GM18868 (cell line): ENCODE data around the gene COL15A1.
A peak's percentile ranks its signal among the peaks of the same experiment; 100 is the strongest.
"Not testable (repeated sequence)": the region's sequence is repeated elsewhere in the genome, so short reads cannot be mapped to it uniquely, and the experiment has no call there.

Source experiments
- ATAC-seq: cut with Tn5 transposase; IDR thresholded peaks from one replicate; pipeline ENCODE4 v1.9.1; 2021; ENCODE audit warnings: mild to moderate bottlenecking, moderate library complexity; ENCODE audit not compliant: unreplicated experiment

COL15A1 gene

DNA sequence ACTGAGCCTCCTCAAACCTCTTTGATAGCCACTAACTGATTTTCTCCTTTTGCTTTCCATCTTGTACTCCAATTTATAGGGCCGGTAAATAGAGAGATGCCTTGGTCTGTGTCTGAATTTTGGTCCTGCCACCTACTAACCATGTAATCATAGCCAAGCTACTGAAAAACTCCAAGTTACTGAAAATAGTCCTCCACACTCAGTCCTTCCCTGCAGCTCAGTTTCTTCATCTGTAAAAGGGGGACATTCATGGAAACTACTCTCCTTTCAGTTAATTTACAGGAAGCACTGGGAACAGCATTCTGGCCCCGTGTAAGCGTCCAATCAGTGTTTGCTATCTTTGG is 131.2 kb downstream of the COL15A1 start:
- ATAC-seq: no peak

GRCh38 chr9:99075246-99075912 is 131.7 kb downstream of the COL15A1 start:
- no peak for ATAC-seq

GRCh38 chr9:99076030-99076429 is 132.3 kb downstream of the COL15A1 start:
- no peak for ATAC-seq

GRCh38 chr9:99076483-99077171 is 132.9 kb downstream of the COL15A1 start:
- peak; percentile 59 for ATAC-seq

DNA sequence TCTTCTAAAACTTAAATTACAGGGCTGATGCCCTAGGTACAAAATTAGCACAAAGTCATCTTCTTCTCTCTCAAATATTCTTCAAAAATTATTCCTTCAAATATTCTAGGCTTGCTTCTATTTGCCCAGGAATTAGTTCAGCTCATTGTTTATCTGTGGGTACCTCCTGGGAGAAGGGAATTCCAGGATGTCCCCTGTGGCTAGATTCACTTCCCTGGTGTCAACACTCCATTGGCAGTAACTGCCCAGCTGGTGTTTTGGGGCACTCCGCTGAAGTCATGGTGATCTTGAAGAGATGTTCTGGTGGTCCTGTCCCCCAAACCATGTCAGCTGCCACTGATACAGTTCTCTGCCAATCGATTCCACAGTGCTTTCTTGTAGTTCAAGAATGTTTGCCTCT is 135.0 kb downstream of the COL15A1 start:
- ATAC-seq: no peak

DNA sequence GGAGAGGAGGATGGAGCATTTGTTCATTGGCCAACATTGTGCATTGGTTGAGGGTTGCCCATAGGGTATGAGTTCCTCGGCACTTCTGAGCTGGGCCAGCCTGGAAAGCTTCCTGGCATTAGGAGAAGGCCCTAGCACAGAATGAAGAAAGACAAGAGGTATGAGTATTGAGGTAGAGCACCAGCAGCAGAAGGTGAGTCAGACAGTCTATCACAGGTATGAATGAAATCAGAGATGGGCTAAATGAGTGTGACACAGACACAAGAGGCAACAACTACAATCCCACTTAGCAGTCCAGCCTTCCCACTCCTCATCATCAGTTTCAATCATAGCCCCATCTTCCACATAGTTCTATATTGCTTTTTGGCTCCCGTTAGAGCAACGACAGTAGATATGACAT is 135.8 kb downstream of the COL15A1 start:
- no peak for ATAC-seq

DNA sequence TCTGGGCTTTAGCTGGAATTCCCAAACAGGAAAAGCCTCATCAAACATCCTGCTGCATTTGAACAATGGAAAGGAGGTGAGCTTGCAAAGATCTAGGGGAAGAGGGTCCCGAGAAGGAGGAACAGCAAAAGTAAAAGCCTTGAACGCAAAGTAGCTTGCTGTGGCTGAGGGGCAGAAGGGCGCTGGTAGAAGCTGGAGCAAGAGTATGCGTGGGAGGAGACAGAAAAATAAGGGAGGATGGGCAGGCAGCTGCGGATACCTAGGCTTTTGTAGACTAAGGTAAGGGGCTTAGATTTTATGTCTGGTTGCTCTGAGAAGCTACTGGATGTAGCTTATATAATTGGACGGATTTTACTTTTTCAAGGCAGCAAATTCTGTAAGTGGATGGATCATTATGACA is 139.3 kb downstream of the COL15A1 start:
- no peak for ATAC-seq

GRCh38 chr9:99085949-99086948 is 142.5 kb downstream of the COL15A1 start:
- ATAC-seq: no peak

GRCh38 chr9:99087462-99087861 is 143.8 kb downstream of the COL15A1 start:
- ATAC-seq: no peak

DNA sequence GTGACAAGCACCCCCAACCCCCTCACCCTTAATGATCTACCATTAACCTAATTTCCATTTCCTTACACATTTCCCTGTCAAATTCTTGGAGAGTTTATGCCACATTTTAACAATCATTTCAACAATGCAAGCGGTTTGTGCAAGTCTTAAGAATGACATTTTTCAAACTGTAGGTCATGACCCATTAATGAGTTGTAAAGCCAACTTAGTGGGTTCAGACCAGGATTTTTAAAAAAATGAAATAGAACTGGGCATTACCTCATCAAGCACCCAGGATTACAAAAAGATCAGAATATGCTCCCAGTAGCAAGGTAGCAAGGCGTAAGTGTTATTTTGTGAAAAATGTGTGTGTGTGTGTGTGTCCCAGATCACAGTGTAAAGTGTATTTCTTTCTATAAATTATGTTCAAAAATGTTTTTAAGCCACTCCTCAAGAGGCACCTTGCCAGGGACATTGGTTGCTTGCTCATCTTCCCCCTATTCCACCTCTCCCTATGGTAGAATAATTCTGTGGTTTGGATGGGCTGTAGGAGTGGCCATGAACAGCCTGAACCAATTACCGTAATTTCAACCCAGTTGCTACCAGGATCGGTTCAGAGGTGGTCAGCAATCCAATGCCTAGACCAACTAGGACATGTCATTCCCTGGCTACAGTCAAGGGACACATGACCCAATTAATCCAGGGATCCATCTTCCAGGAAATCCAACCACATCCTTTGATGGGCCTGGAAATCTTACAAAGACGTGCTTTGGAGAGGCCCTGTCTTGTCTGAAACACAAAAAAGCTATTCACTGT is 146.8 kb downstream of the COL15A1 start:
- no peak for ATAC-seq

GRCh38 chr9:99092643-99093491 is 149.2 kb downstream of the COL15A1 start:
- ATAC-seq: no peak

- ATAC-seq: no peak
These were observed 149.7 kb downstream of the COL15A1 start for GRCh38 chr9:99093492-99093791.

DNA sequence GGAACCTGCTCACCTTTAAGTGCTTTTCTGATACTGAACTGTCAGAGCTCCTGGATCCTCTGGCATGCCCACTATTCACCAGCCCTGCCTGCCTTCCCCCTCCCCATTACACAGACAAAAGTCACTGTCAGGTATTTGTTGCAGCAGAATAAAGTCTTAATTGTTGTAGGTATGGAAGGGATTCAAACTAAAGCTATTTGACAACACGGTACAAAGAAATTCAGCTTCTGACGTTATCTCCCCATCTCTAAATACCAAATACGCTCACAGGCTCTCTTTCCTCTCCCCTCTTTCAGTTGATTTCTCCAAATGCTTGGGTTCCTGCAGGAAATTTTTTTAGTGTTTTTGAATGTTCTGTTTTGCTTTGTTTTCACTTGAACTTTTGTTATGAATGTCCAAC is 151.9 kb downstream of the COL15A1 start:
- ATAC-seq: no peak

DNA sequence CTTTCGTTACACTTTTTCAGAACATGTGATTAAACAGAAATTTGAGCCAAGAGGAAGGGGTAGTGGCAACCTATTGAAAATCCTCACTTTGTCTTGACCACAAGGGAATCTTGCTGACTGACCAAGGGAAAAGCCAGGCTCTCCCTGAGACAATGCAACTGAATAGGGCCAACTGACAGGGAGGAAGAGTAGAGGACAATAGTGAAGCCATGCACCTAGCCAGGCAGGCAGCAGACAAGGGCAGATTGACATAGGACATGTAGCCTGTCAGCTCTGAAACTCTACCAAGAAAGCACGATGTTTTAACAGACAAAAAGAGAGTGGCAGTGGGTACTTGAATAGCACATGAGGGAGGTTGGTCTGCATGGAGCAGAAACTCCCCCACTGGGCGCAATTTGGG is 152.7 kb downstream of the COL15A1 start:
- no peak for ATAC-seq

GRCh38 chr9:99099806-99100585 is 156.3 kb downstream of the COL15A1 start:
- not testable (repeated sequence) for ATAC-seq

DNA sequence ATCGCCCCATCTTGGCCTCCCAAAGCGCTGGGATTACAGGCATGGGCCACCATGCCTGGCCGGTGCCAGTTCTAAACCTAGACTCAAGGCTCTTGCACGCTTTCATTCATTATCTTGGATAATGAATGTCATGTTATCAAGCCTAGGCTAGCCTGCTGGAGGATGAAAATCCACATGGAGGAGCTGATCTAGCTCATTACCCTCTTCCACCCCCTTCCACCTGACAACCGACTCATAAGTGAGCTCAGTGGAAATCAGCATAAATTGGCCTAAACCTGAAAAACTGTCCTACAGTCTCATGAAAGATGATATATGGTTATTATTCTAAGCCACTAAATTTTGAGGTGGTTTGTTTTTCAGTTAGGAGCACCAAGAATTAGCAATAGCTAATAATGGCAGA is 157.6 kb downstream of the COL15A1 start:
- no peak for ATAC-seq

GRCh38 chr9:99101812-99102211 is 158.1 kb downstream of the COL15A1 start:
- ATAC-seq: no peak

DNA sequence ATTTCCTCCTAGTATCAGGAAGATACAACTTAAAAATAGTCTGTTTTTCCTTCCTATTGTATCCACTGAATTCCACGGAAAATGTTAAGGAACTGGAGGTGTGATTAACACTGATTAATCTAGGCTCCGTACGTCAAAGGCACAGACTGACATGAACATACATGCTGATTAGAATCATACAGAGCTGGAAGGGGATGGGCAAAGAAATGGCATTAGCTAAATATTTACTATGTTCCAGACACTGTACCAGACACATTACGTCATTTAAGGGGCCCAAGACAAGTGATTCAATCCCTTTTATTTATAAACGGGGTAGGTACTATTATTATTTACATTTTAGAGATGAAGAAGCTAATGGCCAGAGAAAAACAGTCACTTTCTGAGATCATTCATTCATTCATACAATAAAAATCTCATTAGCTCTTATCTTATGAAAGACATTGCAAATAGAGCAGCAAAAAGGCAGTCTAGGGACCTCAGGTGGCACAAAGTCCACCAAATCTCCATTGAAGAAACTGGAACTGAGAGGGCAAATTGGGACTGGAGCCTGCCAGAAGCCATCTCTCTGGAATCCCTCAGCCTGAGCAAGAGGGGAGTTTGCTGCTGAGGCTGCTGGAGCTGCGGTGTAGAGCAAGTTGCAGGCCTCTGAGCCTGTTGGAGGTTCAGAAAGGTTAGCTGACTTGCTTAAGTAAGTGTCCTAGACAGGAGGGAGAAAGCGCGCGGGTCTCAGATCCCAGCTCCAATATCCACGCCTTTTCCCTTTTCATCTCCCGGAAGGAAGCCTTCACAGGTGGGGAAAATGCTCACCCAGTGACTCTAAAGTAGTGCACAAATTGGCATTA is 159.6 kb downstream of the COL15A1 start:
- ATAC-seq: no peak
